NCI-H345 treated with DMSO at 0.1 percent for 48 hours (cell line): ENCODE measurements around the gene SPPL2A.

Experiments
- DNase-seq: peaks from one replicate; lab custom pipeline; 2025; ENCODE audit not compliant: unreplicated experiment; lab: John Stamatoyannopoulos, UW

The SPPL2A gene

GRCh38 chr15:50687302-50687902, 78.1 kb downstream of the SPPL2A start:
- no peak for DNase-seq

GRCh38 chr15:50686469-50687301, 78.8 kb downstream of the SPPL2A start, which contains the start of gene TRPM7:
TRPM7 (minus strand) TSS chr15:50686797; CDS start chr15:50686533, 264 bp downstream.
- DNase-seq, result peak; percentile 50

GRCh38 chr15:50685976-50686468, 79.5 kb downstream of the SPPL2A start:
- DNase-seq, result peak; percentile 31

- no peak for DNase-seq
Observed at GRCh38 chr15:50685191-50685975, 80.1 kb downstream of the SPPL2A start.

- DNase-seq, result no peak
Observed at GRCh38 chr15:50681467-50681866, 84.0 kb downstream of the SPPL2A start.

GRCh38 chr15:50676799-50677483, 88.6 kb downstream of the SPPL2A start:
- no peak for DNase-seq

- DNase-seq, result no peak
Observed at GRCh38 chr15:50675535-50676144, 89.9 kb downstream of the SPPL2A start.

- no peak for DNase-seq
Observed at GRCh38 chr15:50670115-50670514, 95.4 kb downstream of the SPPL2A start.

GRCh38 chr15:50669611-50670010, 95.9 kb downstream of the SPPL2A start:
- no peak for DNase-seq

- DNase-seq, result no peak
Observed at GRCh38 chr15:50665938-50666337, 99.6 kb downstream of the SPPL2A start.

GRCh38 chr15:50655555-50655954, 110.0 kb downstream of the SPPL2A start:
- DNase-seq, result no peak

- DNase-seq, result no peak
Observed at GRCh38 chr15:50653156-50653743, 112.3 kb downstream of the SPPL2A start.

GRCh38 chr15:50652671-50653070, 112.8 kb downstream of the SPPL2A start:
- DNase-seq, result no peak
